DMS153 (cell line): Measurements from ENCODE around the gene SPINK1.
"Not testable (repeated sequence)": the region's sequence is repeated elsewhere in the genome, so short reads cannot be mapped to it uniquely, and the experiment has no call there.

Experiments
- DNase-seq: peaks from one replicate; lab custom pipeline; 2025; lab: John Stamatoyannopoulos, UW

SPINK1 gene

GRCh38 chr5:147805030-147805454 lies 26.4 kb downstream of the SPINK1 start:
- DNase-seq, result no peak

- DNase-seq, result no peak
Measured at GRCh38 chr5:147804334-147804733, 27.1 kb downstream of the SPINK1 start.

- no peak for DNase-seq
Measured at GRCh38 chr5:147803926-147804325, 27.5 kb downstream of the SPINK1 start.

- DNase-seq, result not testable (repeated sequence)
Measured at GRCh38 chr5:147803161-147803560, 28.3 kb downstream of the SPINK1 start.

- DNase-seq, result no peak
Measured at GRCh38 chr5:147801461-147801860, 30.0 kb downstream of the SPINK1 start.

- DNase-seq, result no peak
Measured at GRCh38 chr5:147800491-147800890, 31.0 kb downstream of the SPINK1 start.

- no peak for DNase-seq
Measured at GRCh38 chr5:147796556-147797308, 34.7 kb downstream of the SPINK1 start.

GRCh38 chr5:147791181-147791580 lies 40.3 kb downstream of the SPINK1 start:
- no peak for DNase-seq

GRCh38 chr5:147789820-147790219 lies 41.7 kb downstream of the SPINK1 start:
- no peak for DNase-seq

- DNase-seq, result no peak
Measured at GRCh38 chr5:147788023-147788422, 43.4 kb downstream of the SPINK1 start.

GRCh38 chr5:147786142-147786541 lies 45.3 kb downstream of the SPINK1 start:
- no peak for DNase-seq

- no peak for DNase-seq
Measured at GRCh38 chr5:147784146-147784987, 47.1 kb downstream of the SPINK1 start.

GRCh38 chr5:147782110-147783028 lies 49.1 kb downstream of the SPINK1 start, which contains the start of gene JAKMIP2:
Gene JAKMIP2, minus strand, starts transcription at chr5:147782728. Its CDS starts 110,922 bp downstream, at chr5:147671806.
- peak; percentile 82 for DNase-seq

GRCh38 chr5:147780924-147781573 lies 50.4 kb downstream of the SPINK1 start:
- no peak for DNase-seq

GRCh38 chr5:147779694-147780093 lies 51.8 kb downstream of the SPINK1 start:
- DNase-seq, result no peak

- no peak for DNase-seq
Measured at GRCh38 chr5:147776989-147777388, 54.5 kb downstream of the SPINK1 start.
